ENCODE data around the gene KREMEN1.
"Not testable (repeated sequence)": the region's sequence is repeated elsewhere in the genome, so short reads cannot be mapped to it uniquely, and the experiment has no call there.

The KREMEN1 gene

GRCh38 chr22:29103121-29103520 is 30.3 kb downstream of the KREMEN1 start:
- no peak for DNase-seq (ENCODE audit: low read depth)

- no peak for DNase-seq (ENCODE audit: low read depth)
These were observed 32.6 kb downstream of the KREMEN1 start for GRCh38 chr22:29105468-29105867.

- no peak for DNase-seq (ENCODE audit: low read depth)
These were observed 34.0 kb downstream of the KREMEN1 start for GRCh38 chr22:29106839-29107238.

- DNase-seq (ENCODE audit: low read depth): no peak
These were observed 35.3 kb downstream of the KREMEN1 start for GRCh38 chr22:29108137-29108536.

GRCh38 chr22:29109822-29110221 is 37.0 kb downstream of the KREMEN1 start:
- no peak for DNase-seq (ENCODE audit: low read depth)

GRCh38 chr22:29110946-29111345 is 38.1 kb downstream of the KREMEN1 start:
- DNase-seq (ENCODE audit: low read depth): no peak

GRCh38 chr22:29112121-29112520 is 39.3 kb downstream of the KREMEN1 start:
- no peak for DNase-seq (ENCODE audit: low read depth)

GRCh38 chr22:29112681-29113080 is 39.8 kb downstream of the KREMEN1 start:
- DNase-seq (ENCODE audit: low read depth): no peak

- DNase-seq (ENCODE audit: low read depth): no peak
These were observed 40.5 kb downstream of the KREMEN1 start for GRCh38 chr22:29113319-29113718.

GRCh38 chr22:29114392-29114791 is 41.6 kb downstream of the KREMEN1 start:
- no peak for DNase-seq (ENCODE audit: low read depth)

GRCh38 chr22:29115682-29116288 is 43.0 kb downstream of the KREMEN1 start:
- no peak for DNase-seq (ENCODE audit: low read depth)

- no peak for DNase-seq (ENCODE audit: low read depth)
These were observed 43.7 kb downstream of the KREMEN1 start for GRCh38 chr22:29116397-29117123.

- no peak for DNase-seq (ENCODE audit: low read depth)
These were observed 45.1 kb downstream of the KREMEN1 start for GRCh38 chr22:29117799-29118477.

GRCh38 chr22:29120098-29120912 is 47.5 kb downstream of the KREMEN1 start:
- DNase-seq (ENCODE audit: low read depth): not testable (repeated sequence)

GRCh38 chr22:29121124-29121523 is 48.3 kb downstream of the KREMEN1 start:
- no peak for DNase-seq (ENCODE audit: low read depth)

GRCh38 chr22:29122041-29122440 is 49.2 kb downstream of the KREMEN1 start:
- no peak for DNase-seq (ENCODE audit: low read depth)

GRCh38 chr22:29124777-29125442 is 52.1 kb downstream of the KREMEN1 start:
- DNase-seq (ENCODE audit: low read depth): no peak

- DNase-seq (ENCODE audit: low read depth): no peak
These were observed 52.6 kb downstream of the KREMEN1 start for GRCh38 chr22:29125443-29125778.

- no peak for DNase-seq (ENCODE audit: low read depth)
These were observed 53.0 kb downstream of the KREMEN1 start for GRCh38 chr22:29125844-29126243.

- DNase-seq (ENCODE audit: low read depth): no peak
These were observed 54.0 kb downstream of the KREMEN1 start for GRCh38 chr22:29126670-29127395.
